ENCODE measurements around the gene AOPEP. TPM values are rescaled to one million over a fixed set of nuclear protein-coding genes. Genes with fewer than 3 reads are reported as not detected.

Gene AOPEP
- total and polyA plus RNA-seq, 2 donors (not counting 3 experiments of a cell fraction or from before 2014, with no cell fraction given), result 20.2 to 41.6 TPM

DNA sequence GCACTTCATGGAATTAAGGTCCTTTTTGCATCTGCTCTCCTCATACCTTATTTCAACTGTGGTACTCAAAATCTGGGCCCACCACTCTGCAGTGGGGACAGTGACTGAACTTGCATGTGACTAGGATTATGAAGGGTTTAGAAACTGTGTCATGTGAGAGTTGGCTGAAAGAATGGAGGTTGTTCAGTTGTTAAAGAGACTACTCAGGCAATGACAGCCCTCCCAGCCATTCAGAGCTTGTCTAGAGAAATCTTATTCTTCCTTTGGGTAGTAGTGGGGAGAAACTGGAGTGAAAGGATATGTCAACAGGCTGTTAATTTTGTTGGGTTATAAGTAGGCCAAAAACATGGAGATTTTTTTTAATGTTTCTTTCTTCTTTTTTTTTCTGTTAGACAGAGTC is 10.3 kb downstream of the AOPEP start:
- CTCF ChIA-PET, result interaction anchor here (1.3 kb wide), 1 partner anchor 431 kb away, joined by 3 read pairs; no protein-coding TSS in a partner anchor
- no peaks in the 10 kb centered on the region for H4K20me1 ChIP-seq (replicated peaks; ENCODE audit: control insufficient read depth, extremely low read depth, insufficient read depth, low read length)

DNA sequence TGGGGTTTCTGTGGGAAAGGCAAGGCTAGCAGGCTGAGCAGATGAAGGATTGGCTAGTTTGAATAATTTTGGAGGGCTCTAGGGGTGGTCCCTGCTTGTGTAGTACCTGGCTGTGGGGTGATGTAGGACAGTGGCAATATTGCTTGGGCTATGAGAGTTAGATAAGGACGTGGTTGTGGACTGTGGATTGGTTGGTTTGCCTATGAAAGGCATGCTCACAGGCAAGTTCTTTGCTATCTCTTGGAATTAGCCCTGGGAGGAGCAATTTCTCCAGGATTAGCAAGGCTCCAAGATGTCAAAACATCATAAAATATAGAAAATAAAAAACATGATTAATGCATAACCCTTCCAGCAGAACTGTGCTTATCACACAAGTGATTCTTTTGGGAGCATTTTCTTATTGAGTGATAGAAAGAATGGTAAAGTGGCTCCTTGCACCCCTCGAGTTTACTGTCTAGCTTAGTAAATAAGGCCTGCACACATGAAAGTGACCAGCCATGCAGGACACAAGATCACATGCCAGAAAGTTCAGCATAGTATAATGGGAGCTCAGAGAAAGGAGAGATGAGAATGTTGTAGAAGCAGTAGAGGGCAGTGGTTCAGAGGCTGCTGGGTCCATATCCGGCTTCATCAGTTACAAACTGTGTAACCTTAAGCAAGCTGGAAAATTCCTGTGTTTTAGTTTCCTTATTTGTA is 13.8 kb downstream of the AOPEP start:
- dilution Hi-C loops (cut with MboI; ENCODE audit: extremely low pct_ligation_motif_present, low sequenced_read_pairs) (no loop called here), intact Hi-C loops (cut with micrococcal nuclease) (no loop called here)
- no peaks in the 10 kb centered on the region for H3K9me1 ChIP-seq (replicated peaks; ENCODE audit: control insufficient read depth, extremely low read depth, insufficient read depth, low read length)
- no peaks in the 10 kb centered on the region for H3K79me2 ChIP-seq (ENCODE audit: control insufficient read depth, insufficient read depth, low read length)
- no peaks in the 10 kb centered on the region for H3K9me3 ChIP-seq (replicated peaks; ENCODE audit: control insufficient read depth, insufficient read depth, low read length)
- no peak overlapping the region for H3K27ac ChIP-seq (ENCODE audit: insufficient read depth, low read depth, low read length)
- ChIA-PET CTCF (no interaction called here), POLR2A (no interaction called here)
- no peak overlapping the region for H3K4me3 ChIP-seq (replicated peaks in 1 of 3; ENCODE audit: insufficient read depth in 1 of 3, low read depth in 1 of 3, low read length in 3 of 3)
- no peak for TF ChIP-seq GATA2 (IDR thresholded peaks at IDR 0.05; ENCODE audit: insufficient read depth, insufficient read length, low read depth, low read length)
- no peak for TF ChIP-seq MAX (IDR thresholded peaks at IDR 0.05; ENCODE audit: insufficient read depth, insufficient read length)
- no peak for TF ChIP-seq EZH2 (IDR thresholded peaks at IDR 0.05; ENCODE audit: borderline replicate concordance, low read depth, low read length, severe bottlenecking)
- TF ChIP-seq FOS (IDR thresholded peaks at IDR 0.05; ENCODE audit: borderline replicate concordance, insufficient read depth, low read length), result no peak
- TF ChIP-seq POLR2A (IDR thresholded peaks at IDR 0.05; ENCODE audit: low read depth, low read length), result no peak
- peaks cover 10% of the 10 kb centered on the region for H3K4me1 ChIP-seq (ENCODE audit: control insufficient read depth, extremely low read depth, insufficient read depth, low read length)
- FAIRE-seq, result no peak
- no peak overlapping the region for H2AFZ ChIP-seq (ENCODE audit: low read depth, low read length)
- no peaks in the 10 kb centered on the region for H3K36me3 ChIP-seq (ENCODE audit: control insufficient read depth in 2 of 2, extremely low read depth in 1 of 2, insufficient read depth in 2 of 2, low read length in 2 of 2)
- no TSS peak for BruUV-seq (replicated peaks)
- H3K27me3 ChIP-seq (ENCODE audit: control insufficient read depth in 2 of 2, insufficient read depth in 2 of 2, low read length in 2 of 2), result no peaks in the 10 kb centered on the region
- DNase-seq (ENCODE audit: low read depth, low spot score), result no peak
- no peak overlapping the region for H3K4me2 ChIP-seq (ENCODE audit: insufficient read depth, low read length)
- H3K9ac ChIP-seq (replicated peaks; ENCODE audit: extremely low read depth, insufficient read depth, low read length), result no peak overlapping the region
- no peaks in the 10 kb centered on the region for H4K20me1 ChIP-seq (replicated peaks; ENCODE audit: control insufficient read depth, extremely low read depth, insufficient read depth, low read length)

More for the DNA sequence above, 10.3 kb downstream of the AOPEP start:
- H3K4me3 ChIP-seq (replicated peaks in 1 of 3; ENCODE audit: insufficient read depth in 1 of 3, low read depth in 1 of 3, low read length in 3 of 3), result no peak overlapping the region
- H3K4me1 ChIP-seq (ENCODE audit: control insufficient read depth, extremely low read depth, insufficient read depth, low read length), result peaks cover 15% of the 10 kb centered on the region
- no peaks in the 10 kb centered on the region for H3K79me2 ChIP-seq (ENCODE audit: control insufficient read depth, insufficient read depth, low read length)
- no peak for DNase-seq (ENCODE audit: low read depth, low spot score)
- no peaks in the 10 kb centered on the region for H3K9me3 ChIP-seq (replicated peaks; ENCODE audit: control insufficient read depth, insufficient read depth, low read length)
- no peak overlapping the region for H3K4me2 ChIP-seq (ENCODE audit: insufficient read depth, low read length)
- no peak overlapping the region for H2AFZ ChIP-seq (ENCODE audit: low read depth, low read length)
- H3K9me1 ChIP-seq (replicated peaks; ENCODE audit: control insufficient read depth, extremely low read depth, insufficient read depth, low read length), result no peaks in the 10 kb centered on the region
- no TSS peak for BruUV-seq (replicated peaks)
- no peak for FAIRE-seq
- no peak overlapping the region for H3K27ac ChIP-seq (ENCODE audit: insufficient read depth, low read depth, low read length)
- H3K9ac ChIP-seq (replicated peaks; ENCODE audit: extremely low read depth, insufficient read depth, low read length), result no peak overlapping the region
- no peak for TF ChIP-seq JUN (IDR thresholded peaks at IDR 0.05; ENCODE audit: borderline replicate concordance, insufficient read depth, insufficient read length, low read depth)
- H3K27me3 ChIP-seq (ENCODE audit: control insufficient read depth in 2 of 2, insufficient read depth in 2 of 2, low read length in 2 of 2), result no peaks in the 10 kb centered on the region
- intact Hi-C loops (cut with micrococcal nuclease), result no loop called here
- dilution Hi-C loops (cut with MboI; ENCODE audit: extremely low pct_ligation_motif_present, low sequenced_read_pairs), result no loop called here
- no peaks in the 10 kb centered on the region for H3K36me3 ChIP-seq (ENCODE audit: control insufficient read depth in 2 of 2, extremely low read depth in 1 of 2, insufficient read depth in 2 of 2, low read length in 2 of 2)
- POLR2A ChIA-PET, result no interaction called here

All from endothelial cell of umbilical vein (primary cell).